NCI-H2081 treated with DMSO at 0.1 percent for 48 hours (cell line): Measurements from ENCODE around the gene ARSA.
"Not testable (repeated sequence)": the region's sequence is repeated elsewhere in the genome, so short reads cannot be mapped to it uniquely, and the experiment has no call there.

ENCODE experiments used
- DNase-seq: peaks from one replicate; lab custom pipeline; 2025; lab: John Stamatoyannopoulos, UW

The ARSA gene

DNA sequence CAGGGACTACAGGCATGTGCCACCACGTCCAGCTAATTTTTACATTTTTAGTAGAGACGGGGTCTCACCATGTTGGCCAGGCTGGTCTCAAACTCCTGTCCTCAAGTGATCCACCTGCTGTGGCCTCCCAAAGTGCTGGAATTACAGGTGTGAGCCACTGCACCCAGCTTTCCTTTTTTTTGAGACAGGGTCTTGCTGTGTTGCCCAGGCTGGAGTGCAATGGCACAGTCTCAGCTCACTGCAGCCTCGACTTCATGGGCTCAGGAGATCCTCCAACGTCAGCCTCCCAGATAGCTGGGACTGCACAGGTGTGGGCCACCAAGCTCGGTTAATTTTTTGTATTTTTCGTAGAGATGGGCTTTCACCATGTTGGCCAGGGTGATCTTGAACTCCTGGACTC, 26.7 kb upstream of the ARSA start:
- DNase-seq: not testable (repeated sequence)

DNA sequence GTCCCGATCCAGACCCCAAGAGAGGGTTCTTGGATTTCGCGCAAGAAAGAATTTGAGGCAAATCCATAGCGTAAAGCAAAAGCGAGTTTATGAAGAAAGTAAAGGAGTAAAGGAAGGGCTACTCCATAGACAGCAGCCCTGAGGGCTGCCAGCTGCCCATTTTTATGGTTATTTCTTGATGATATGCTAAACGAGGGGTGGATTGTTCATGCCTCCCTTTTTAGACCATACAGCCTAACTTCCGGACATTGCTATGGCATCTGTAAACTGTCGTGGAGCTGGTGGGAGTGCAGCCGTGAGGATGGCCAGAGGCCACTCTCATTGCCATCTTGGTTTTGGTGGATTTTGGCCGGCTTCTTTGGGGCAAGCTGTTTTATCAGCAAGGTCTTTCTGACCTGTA, 25.3 kb upstream of the ARSA start:
- no peak for DNase-seq

DNA sequence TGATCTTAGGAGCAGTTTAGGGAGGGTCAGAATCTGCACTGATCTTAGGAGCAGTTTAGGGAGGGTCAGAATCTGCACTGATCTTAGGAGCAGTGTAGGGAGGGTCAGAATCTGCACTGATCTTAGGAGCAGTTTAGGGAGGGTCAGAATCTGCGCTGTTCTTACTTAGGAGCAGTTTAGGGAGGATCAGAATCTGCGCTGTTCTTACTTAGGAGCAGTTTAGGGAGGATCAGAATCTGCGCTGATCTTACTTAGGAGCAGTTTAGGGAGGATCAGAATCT, 15.8 kb upstream of the ARSA start:
- not testable (repeated sequence) for DNase-seq

DNA sequence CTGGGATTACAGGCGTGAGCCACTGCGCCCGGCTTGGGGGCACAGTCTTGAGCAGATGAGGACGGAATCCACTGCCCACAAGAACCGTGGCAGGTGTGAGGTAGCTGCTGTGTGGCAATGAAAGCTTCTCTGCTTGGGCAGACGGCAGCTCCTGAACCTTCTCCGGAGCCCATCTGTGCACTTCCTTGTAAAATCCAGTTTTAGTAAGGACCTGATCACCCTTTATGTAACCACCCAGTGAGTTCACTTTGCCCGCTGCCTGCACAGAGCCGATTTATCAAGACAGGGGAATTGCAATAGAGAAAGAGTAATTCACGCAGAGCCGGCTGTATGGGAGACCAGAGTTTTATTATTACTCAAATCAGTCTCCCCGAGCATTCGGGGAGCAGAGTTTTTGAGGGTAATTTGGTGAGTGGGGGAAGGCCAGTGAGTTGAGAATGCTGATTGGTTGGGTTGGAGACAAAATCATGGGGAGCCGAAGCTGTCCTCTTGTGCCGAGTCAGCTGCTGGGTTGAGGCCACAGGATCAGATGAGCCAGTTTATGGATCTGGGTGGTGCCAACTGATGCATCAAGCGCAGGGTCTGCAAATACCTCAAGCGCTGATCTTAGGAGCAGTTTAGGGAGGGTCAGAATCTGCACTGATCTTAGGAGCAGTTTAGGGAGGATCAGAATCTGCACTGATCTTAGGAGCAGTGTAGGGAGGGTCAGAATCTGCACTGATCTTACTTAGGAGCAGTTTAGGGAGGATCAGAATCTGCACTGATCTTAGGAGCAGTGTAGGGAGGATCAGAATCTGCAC, 15.3 kb upstream of the ARSA start:
- not testable (repeated sequence) for DNase-seq

DNA sequence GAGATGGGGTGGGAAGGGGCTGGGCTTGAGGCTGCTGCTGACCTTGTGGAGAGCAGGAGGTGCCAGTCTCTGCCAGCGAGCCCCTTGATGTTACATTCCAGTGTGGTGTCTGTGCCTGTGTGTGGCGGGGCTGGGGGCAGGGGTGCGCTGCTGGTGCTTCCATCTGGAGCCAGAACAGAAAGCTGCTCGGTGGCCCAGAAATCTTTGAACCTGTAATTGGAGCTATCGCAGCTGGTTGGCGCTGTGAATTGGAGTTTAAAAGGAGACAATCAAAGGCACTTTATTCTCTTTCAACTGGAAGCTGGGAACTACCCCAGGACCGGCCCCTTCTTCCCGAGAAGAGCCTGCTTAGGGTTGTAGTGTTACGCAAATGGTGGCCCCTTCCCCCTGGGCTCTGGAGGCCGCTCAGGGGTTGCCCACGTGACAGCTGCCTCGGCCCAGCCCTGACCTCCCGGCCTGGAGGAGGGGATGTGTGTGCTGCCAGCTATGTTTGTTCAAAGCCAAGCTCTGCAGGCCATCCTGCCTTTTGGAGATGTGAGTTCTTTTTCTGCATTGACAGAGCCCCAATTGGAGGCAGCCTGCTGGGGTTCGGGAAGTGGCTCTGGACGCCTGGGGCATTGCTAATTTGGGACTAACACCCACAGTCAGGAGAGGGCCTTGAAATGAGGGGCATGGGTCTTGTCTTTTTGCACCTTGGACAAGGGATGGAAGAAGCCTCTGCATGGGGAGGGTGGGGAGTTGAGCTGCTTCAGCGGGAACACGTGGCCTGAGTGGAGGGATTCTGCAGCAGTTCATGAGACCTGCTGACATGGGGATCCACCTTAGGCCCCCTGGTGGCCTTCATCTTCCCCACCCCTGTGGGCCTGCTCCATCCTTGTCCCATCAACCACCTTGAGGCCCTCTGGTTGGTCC, 14.0 kb upstream of the ARSA start:
- no peak for DNase-seq

DNA sequence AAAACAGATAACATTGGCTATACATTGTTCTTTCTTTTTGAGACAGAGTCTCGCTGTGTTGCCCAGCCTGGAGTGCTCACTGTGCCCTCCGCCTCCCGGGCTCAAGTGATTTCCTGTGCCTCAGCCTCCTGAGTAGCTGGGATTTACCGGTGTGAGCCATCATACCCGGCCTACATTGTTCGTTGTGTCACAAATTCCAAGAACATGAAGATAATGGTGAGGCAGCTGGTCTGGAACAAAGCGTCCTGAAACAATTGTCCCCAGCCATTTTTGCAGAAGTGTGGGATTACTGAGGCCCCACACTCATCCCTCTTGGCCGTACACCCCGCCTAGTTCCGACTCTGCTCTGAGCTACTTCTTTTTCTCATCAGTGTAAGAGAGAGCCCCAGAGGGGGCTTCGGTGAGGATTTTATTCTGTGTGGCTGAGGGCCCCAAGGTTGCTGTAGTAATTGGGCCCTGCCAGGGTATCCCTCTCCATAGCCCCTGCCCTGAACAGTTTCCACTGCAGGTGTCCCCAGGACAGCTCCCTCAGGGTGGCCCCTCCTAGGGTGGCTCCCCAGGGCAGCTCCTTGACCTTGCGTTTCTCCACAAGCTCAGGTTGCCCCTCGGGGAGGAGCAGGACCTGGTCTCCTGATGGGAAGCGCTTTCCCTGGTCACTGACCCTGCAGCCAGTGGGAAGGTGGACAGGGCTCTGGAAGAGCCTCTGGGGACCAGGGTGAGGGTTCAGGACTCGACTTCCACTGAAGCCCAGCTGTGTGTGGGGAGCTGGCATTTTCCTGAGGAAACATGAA, 13.1 kb upstream of the ARSA start:
- no peak for DNase-seq

- DNase-seq: not testable (repeated sequence)
Measured at GRCh38 chr22:50640296-50640695, 12.3 kb upstream of the ARSA start.

- DNase-seq: no peak
Measured at GRCh38 chr22:50635591-50635990, 7.6 kb upstream of the ARSA start.

- no peak for DNase-seq
Measured at GRCh38 chr22:50633771-50634170, 5.8 kb upstream of the ARSA start.

GRCh38 chr22:50633086-50633485, 5.1 kb upstream of the ARSA start:
- no peak for DNase-seq

DNA sequence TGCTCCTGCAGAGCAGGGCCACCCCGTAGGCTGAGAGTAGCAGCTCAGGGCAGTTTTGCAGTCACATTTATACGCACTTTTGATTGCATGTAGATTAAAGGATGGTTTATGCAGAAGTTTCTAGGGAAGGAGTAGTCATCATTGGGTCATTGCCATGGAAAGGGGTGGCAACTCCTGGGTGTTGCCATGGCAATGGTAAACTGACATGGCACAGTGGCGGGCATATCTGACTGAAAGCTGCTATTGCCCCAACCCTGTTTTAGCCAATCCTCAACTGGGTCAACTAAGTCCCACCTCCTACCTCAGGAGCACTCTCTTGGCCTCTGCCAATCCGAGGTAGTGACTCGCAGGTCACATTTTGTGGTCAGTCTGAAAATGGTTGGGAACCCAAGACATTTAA, 2.4 kb upstream of the ARSA start:
- DNase-seq: no peak

GRCh38 chr22:50628543-50629134, 687 bp upstream of the ARSA start:
- DNase-seq: no peak

- no peak for DNase-seq
Measured at GRCh38 chr22:50626850-50627641, 906 bp downstream of the ARSA start.

DNA sequence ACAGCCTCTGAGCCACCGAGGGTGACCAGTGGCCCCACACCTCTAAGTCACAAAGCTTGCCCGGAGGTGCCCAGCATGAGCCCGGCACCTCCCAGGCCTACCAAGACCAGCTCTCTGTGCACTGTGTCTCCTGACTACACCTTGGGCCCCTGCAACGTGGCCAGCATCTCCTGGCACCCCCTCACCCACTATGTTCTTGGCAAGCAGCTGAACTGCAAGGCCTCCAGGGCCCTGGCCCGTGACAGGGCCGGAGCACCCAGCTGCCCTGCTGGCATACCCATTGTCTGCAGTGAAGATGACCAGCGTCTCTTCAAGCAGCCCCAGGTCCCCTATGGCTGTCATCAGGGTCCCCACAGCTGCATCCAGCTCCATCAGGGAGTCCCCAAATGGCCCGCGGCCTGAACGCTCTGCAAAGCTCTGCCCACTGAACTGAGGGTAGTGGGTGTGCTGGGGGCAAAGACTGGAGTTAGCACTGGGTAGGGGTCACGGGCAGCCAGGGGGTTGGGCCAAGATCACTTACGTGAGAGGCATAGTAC, 1.6 kb downstream of the ARSA start:
- no peak for DNase-seq

GRCh38 chr22:50625568-50626313, 2.2 kb downstream of the ARSA start:
- no peak for DNase-seq

GRCh38 chr22:50625131-50625567, 2.8 kb downstream of the ARSA start:
- DNase-seq: no peak

GRCh38 chr22:50624347-50625130, 3.4 kb downstream of the ARSA start:
- no peak for DNase-seq

DNA sequence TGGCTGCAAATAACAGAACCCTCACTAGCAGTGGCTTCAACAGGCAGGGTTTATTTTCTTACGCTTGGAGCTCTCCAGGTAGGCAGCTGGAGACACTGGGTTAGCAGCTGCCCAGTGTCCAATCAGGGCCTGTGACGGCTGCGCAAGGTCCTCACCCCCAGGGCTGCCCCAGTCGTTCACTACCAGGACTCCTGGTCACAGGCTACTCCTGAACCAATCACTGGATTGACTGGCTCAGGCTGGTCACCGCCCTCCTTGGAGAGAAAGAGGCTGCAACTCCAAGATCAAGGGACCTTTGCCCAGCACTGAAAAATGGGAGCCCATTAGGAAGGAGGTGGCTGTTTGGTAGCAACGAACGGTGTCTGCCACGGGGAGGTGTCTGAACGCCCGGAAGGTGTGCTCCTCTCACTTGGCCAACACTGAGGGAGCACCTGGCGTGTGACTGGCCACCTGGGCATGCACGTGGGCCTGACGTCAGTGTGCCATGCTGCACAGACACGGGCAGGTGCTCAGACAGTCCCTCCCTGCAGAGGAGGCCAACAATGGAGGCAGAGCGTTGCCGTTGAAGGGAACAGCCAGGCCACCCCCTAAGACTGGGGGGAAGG, 5.1 kb downstream of the ARSA start:
- DNase-seq: peak; percentile 27
